NCI-H2029 (cell line): ENCODE results near the gene OBSCN.
"Not testable (repeated sequence)": the region's sequence is repeated elsewhere in the genome, so short reads cannot be mapped to it uniquely, and the experiment has no call there.

ENCODE experiments used
- DNase-seq: peaks from one replicate; lab custom pipeline; 2025; lab: John Stamatoyannopoulos, UW

The OBSCN gene

DNA sequence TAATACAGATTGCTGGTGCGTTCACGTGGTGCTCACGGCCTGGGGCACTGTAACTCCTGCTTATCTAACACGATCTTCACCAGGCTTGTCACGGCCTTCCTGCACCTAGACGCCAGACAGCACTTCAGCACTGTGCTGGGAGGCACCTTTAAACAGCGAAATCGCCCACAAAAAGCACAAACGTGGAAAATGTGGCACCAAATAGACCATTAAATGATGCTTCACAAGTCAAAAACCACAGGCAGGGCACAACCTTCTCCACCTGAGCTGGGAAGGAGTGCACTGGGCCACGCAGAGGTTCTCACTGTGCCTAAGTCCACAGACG is 22.2 kb upstream of the OBSCN start:
- DNase-seq = no peak

DNA sequence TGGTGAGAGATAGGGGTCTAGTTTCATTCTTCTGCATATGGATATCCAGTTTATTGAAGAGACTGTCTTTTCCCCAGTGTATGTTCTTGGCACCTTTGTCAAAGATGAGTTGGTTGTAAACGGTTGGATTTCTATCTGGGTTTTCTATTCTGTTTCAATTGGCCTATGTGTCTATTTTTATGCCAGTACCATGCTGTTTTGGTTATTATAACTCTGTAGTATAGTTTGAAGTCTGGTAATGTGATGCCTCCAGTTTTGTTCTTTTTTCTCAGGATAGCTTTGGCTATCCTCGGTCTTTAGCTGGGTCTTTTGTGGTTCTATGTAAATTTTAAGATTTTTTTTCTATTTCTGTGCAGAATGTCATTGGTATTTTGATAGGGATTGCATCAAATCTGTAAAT is 19.6 kb upstream of the OBSCN start:
- not testable (repeated sequence) for DNase-seq

DNA sequence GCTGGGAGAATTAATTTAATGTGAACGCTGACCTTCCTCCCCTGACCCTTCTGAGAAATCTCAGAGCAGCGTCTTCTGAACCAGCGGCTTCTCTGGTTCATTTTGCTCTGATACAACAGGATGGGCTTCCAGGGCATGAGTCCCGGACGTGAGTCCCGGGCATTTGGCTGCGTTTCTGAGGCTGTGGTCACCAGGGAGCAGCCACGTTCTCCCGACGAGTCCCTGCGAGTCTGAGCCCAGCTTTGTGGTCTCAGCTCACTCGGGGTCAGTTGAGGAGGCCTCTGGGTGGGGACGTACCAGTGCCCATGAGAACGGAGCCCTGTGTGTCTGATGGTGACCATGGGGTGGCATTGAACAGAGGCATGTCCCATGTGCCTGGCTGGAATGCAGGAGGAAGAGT is 17.7 kb upstream of the OBSCN start:
- no peak for DNase-seq

DNA sequence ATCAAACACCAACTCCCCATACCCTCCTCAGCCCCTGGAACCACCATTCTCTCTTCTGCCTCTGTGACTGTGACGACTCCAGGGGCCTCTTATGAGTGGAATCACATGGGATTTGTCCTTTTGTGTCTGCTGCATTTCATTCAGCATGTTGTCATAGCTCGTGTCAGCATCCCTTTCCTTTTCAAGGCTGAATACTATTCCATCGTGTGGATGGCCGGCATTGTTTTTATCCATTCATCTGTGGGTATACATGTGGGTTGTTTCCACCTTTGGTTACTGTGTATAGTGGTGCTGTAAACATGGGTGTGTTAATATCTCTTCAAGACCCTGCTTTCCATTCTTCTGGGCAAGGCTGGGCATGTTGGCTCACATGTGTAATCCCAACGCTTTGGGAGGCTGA is 17.1 kb upstream of the OBSCN start:
- no peak for DNase-seq

DNA sequence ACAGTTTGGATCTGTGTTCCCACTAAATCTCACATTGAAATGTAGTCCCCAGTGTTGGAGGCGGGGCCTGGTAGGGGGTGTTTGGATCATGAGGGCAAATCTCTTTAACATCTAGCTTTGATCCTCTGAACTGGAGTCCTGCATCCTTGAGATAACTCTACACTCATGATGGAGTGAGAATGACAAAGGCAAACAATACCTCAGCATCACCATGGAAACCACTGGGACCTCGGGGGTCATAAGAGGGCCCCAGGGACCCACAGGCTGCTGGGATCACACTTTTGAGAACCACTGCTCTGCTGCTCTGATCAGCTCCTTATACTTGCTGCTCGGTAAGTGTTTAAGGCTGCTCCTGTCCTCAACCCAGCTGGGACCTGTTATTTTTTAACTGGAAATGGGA is 13.4 kb upstream of the OBSCN start:
- DNase-seq = no peak

DNA sequence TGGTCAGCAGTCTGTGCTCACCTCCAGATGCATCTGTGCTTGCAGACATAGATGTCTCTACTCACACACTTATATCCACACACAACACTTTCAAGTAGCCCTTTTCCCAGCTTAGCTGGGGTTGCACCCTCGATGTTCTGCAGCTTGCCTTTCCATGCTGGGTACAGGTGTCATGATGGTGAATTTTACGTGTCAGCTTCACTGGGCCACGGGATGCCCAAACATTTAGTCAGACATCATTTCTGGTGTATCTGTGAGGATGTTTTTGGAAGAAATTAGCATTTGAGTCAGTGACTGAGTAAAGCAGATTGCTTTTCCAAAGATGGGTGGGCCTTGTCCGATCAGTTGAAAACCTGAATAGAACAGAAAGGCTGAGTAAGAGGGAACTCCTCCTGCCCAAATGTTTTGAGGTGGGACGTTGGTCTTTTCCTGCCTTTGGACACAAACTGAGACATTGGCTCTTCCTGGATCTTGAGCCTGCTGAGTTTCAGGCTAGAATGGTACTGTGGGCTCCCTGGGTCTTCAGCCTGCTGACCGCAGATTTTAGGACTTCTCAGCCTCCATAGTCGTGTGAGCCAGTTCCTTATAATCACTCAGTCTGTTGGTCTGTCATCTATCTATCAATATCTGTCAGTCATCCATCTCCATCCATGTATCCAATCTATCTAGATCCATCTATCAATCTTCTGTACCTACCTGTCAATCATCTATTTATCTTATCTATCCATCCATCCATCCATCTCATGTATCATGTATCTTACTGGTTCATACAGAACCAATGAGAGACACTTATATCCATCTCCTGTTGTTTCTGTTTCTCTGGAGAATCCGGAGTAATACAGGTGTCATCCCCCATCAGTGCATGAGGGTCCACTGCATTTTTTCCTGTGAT is 12.7 kb upstream of the OBSCN start:
- no peak for DNase-seq

DNA sequence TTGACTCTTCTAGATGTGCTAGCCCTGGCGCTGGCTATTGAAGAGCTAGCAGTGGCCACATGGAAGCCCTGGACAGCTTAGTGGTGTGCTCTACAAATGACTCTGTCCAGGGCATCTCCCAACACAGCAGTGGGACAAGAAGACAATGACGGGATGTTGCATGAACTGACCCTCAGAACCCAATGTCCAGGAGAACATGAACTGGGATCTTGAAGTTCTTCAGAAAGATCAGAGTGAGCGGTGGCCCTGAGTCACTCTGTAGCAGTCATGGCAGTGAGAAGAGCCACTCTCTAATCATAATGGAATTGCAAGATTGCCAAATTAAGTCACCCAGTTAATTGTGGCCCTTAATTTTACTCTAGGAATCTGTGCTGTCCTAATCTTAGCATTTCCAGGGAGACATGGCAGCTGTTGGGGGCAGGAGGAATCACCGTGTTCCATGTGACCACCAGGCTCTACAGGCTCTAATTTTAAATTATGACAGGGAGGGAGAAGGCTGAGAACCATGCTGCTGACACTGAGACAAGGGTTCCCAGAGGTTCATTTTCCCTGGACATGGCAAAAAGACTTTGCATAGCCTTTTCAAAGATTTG is 10.2 kb upstream of the OBSCN start:
- DNase-seq = no peak

DNA sequence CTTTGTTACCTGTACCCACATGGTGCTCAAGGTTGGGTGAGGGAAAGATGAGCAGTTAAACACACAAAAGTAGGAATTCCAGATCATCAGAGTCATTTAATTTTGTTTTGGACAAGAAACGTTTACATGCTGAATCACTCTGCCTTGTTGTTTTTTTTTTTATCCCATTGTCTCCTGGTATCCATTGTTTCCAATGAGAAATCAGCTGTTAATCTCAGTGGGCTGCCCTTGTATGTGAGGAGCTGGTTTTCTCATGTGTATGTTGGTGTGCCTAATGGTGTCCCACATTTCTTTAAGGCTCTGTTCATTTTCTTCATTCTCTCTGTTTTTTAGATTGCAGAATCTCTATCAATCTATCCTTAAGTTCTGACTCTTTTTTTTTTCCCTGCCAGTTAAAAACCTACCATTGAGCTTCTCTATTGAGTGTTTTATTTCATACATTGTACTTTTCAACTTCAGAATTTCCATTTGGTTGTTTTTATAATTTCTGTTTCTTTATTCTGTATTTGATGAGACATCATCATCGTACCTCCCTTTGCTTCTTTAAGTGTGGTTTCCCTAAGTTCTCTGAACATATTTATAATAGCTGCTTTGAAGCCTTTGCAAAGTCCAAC is 8.8 kb upstream of the OBSCN start:
- DNase-seq = no peak

DNA sequence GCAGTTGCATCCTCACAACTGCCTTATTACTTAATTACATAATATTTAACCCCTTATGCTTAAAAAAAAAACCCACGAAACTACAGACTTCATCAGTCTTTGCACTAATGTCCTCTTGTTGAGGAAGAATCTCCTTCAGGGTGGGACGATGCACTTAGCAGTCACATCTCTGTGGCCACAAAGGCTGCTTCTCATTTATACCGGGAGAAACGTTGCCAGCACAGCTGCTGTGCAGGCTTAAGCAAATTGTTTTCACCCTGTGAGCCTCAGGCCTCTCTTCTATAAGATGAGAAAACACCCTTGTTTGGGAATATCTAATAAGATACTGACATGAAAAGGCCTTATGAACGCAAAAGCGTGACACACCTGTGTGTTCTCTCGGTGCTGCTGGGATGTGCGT is 2.9 kb upstream of the OBSCN start:
- DNase-seq = no peak

DNA sequence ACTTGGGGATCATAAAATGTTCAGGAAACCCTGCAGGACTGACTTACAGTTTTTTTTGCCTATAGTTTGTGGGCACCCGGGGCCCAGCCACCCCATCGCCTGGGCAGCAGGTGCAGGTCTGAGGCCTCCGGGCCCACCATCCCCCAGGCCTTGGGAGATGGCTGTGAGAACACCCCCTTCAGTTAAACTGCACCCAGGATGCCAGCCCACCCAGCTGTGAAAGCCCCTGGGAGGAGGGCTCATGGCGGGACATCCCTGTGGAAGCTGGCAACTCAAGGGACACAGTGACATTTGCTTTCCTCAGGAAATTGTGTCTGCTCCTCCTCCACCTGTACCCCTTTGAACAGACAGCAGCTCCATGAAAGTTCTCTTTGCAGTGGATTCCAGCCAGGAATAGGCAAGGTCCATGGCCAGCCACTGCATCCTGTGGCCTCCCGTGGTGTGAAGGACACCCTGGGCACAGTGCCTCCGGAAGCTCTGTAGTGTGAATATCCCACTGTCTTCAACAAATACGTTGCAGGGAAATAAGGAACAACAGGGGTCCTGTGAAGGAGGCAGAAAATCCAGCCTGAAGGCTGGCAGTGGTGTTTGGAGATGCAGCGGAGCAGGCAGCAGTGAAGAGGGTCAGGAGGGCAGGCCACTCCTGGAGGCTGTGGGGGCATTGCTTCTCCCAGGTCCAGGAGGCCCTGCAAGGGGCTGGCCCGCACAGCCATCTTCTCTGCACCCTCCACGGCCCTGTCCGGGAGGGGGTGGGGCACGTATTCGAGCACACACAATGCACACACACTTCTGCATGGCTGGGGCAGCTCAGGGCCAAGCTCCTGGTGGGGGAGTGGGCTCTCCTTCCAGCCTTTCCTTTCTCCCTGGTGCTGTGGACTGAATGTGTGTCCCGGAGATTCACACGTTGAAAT is 2.1 kb upstream of the OBSCN start:
- DNase-seq = no peak

DNA sequence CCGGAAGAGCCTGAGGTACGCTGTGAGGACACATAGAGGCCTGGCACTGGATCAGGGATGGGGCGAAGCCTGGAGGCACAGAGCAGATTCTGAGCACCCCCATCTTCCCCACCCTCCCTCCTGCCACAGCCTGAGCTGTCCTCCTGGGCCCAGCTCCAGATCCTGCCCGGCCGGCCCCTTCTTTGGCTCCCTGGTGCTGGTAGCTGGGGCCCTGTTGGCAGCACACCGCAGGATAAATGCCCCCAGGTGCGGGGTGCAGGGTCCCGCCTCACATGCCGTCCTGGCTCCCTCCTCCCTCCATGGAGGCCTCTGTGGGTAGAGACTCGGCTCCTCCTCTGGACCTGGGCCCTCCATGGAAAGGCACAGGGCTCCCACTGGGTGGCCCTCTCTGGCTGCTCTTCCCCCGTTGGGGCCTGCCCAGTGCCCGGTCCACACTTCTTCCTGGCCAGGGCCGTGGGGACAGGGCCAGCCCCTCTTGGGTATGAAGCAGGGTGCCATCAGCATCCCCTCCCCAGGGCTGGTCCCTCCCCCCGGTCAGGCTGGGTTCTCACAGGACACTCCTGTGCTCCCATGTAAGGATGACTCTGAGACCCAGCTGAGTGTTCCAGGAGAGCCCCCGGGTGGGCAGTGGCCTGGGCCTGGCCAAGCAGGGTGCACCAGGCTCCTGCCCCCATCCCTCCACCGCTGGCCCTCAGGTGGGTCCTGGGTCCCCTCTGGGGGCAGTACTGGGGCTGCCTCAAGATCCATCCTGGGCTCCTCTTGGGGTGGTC is 1.1 kb upstream of the OBSCN start:
- DNase-seq = no peak

DNA sequence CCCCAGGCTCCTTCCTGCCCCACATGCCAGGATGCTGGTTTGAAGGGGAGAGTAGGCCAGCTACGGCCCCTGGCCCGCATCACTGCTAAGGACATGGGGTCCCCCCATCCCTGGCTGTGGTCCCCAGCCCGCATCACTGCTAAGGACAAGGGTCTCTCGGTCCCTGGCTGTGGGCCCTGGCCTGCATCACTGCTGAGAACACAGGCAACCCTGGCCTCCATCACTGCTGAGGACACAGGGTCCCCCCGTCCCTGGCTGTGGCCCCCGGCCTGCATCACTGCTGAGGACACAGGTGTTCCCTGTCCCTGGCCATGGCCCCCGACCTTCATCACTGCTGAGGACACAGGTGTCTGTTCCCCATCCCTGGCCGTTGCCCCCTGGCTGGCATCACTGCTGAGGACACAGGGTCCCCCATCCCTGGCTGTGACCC is 448 bp upstream of the OBSCN start:
- no peak for DNase-seq

DNA sequence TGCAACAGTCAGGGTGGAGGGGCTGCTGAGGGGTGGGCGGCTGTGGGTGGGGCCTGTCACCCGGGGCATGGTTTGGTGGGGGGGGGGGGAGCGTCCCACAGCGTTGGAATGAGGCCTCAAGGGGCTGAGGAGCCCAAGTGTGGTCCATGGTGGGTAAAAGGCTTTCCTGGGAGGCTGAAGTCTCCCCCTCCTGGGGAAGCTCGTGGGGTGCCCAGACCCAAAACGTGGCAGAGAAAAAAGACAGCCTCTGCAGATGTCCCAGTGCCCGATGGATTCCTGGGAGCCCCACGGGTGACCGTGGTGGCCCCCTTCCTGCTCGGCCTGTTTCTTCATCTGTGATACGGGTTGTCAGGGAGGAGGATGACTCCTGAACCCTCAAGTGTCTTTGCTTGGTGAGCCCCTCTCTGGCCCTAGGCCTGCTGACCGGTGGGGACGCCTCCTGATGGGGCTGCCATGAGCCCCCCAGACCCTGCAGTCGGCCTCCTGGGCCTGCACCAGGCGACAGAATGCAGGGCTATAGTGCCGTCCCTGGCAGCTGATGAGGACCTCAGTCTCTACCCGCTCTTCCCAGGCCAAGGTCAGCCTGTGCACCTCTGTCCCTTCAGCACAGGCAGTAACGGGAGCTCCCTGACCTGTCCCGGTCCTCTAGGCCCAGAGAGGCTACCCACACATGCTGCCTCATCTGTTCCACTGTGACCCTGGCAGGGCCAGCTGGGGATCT is 1.1 kb downstream of the OBSCN start:
- no peak for DNase-seq

DNA sequence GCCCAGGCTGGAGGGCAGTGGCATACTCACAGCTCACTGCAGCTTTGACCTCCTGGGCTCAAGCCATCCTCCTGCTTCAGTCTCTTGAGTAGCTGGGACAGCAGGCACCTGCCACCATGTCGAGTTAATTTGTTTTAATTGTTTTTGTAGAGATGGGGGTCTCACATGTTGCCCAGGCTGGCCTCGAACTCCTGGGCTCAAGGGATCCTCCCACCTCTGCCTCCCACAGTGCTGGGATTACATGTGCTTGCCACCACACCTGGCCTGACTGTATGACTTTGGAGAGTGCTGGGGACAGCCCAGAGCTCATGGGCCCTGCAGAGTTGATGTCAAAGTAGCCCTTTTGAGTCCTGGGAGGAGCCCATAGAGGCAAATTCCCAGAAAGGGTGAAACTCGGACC is 1.8 kb downstream of the OBSCN start:
- DNase-seq = no peak

DNA sequence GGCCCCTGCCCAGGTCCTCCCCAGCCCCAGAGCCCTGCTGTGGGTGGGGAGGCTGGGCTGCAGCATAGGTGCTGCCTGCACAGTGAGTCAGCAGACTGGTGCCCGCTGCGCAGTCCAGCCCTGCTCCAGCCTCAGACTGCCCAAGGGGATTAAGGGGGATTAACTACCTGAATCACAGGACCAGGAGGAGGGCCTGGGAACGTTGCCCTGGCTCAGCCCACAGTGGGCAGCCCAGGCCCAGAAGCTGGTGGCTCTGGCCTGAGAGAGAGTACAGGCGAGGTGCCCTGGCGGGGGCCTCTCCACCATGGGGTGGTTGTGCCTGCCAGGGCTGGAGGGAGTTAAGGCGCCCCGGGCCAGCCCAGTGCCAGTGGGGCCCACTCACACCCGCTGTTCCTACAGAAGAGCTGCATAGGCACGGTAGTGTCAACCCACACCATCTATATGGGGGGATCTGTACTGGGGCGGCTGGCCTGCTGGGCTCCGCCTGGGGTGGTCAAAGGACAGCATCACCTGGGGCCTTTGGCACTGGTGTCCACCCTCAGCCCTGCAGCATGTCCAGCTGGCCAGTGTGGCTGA is 2.3 kb downstream of the OBSCN start:
- DNase-seq = no peak

DNA sequence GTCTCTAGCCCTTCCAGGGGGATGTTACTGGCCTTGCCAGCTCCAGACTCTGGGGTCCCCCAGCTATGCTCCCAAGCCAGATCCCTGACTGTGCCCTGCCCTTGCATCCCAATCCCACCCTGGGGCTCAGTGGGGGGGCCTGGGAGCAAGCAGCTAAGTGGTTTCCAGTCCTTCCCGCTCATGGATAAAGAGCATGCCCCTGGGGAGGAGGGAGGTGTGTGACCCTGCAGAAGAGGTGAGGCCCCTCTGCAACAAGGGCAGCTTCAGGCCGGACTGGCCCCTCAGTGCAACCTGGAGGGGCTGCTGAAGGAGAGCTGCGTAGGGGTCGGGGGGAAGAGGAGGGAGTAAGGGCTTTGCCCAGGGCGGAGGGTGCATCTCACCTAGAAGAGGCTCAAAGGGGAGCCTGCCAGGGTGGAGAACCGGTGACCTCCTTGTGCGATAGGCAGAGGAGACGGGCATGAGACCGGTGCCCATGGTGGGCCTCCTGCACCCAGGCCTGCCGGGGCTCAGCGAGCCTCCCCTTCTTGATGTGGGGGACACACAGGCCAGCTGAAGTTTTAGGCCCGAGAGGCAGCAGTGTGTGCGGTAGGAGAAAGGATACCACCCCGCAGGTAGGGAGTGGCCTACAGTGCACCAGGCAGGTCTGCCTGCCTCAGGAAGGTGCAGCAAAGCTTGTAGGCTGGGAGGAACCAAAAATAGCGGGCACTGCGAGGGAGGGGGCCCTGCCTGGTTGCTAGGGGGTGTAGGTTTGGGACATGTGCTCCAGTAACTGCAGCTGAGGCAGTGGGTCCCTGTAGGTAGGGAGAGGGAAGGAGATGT is 3.1 kb downstream of the OBSCN start:
- DNase-seq = no peak

DNA sequence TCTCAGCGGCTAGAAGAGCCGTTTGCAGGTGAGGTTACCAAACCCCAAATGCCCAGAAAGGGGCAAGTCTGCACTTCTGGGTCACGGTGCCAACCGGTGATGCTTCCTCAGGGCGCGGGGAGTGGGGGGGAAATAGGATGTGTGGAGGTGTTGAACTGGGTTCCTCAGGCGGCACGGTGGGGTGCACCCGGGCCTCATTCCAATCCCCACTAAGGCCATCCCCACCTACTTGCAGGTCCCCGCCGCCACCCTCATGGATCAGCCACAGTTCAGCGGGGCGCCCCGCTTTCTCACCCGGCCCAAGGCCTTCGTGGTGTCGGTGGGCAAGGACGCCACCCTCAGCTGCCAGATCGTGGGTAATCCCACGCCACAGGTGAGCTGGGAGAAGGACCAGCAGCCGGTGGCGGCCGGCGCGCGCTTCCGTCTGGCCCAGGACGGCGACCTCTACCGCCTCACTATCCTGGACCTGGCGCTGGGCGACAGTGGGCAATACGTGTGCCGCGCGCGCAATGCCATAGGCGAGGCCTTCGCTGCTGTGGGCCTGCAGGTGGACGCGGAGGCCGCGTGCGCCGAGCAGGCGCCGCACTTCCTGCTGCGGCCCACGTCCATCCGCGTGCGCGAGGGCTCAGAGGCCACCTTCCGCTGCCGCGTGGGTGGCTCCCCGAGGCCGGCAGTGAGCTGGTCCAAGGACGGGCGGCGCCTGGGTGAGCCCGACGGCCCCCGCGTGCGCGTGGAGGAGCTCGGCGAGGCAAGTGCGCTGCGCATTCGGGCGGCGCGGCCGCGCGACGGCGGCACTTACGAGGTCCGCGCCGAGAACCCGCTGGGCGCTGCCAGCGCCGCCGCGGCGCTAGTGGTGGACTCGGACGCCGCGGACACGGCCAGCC is 3.9 kb downstream of the OBSCN start:
- DNase-seq = no peak

DNA sequence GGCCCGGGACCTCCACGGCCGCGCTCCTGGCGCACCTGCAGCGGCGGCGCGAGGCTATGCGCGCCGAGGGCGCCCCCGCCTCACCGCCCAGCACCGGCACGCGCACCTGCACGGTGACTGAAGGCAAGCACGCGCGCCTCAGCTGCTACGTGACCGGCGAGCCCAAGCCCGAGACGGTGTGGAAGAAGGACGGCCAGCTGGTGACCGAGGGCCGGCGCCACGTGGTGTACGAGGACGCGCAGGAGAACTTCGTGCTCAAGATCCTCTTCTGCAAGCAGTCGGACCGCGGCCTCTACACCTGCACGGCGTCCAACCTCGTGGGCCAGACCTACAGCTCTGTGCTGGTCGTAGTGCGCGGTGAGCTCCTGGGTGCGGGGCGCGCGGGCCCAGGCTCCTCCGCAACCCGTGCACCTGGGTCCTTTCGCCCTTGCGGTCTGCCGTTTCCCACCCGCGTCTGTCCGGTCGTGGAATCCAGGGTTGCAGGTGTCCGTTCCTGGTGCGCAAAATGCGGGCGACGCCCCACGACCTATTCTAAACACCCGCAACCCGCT is 4.6 kb downstream of the OBSCN start:
- DNase-seq = no peak
